Activated naive CD4-positive, alpha-beta T cell treated with anti-CD3 and anti-CD28 coated beads, Interleukin-2, amount 50 U/mL, for 24 hours (primary cell): ENCODE results near the gene CRYBG3.
A peak's percentile ranks its signal among the peaks of the same experiment; 100 is the strongest.

Experiments used
- H3K27ac Mint-ChIP-seq: one replicate; pipeline ENCODE4 v1.8.0; 2021; ENCODE audit warnings: mild to moderate bottlenecking, mixed read lengths
- H3K27me3 Mint-ChIP-seq: one replicate; pipeline ENCODE4 v1.8.0; 2021; ENCODE audit warnings: mixed read lengths
- H3K36me3 Mint-ChIP-seq: one replicate; pipeline ENCODE4 v1.8.0; 2021; ENCODE audit warnings: mixed read lengths
- H3K4me1 Mint-ChIP-seq: one replicate; pipeline ENCODE4 v1.8.0; 2021; ENCODE audit warnings: mixed read lengths
- H3K4me3 Mint-ChIP-seq: one replicate; pipeline ENCODE4 v1.8.0; 2021; ENCODE audit warnings: mild to moderate bottlenecking, mixed read lengths
- H3K9me3 Mint-ChIP-seq: one replicate; pipeline ENCODE4 v1.8.0; 2021; ENCODE audit warnings: mixed read lengths

The CRYBG3 gene

GRCh38 chr3:97988784-97989568 is 167.2 kb downstream of the CRYBG3 start:
- Mint-ChIP-seq H3K9me3 (no peaks in the 10 kb centered on the region), H3K27ac (no peak overlapping the region), H3K4me1 (peaks cover 23% of the 10 kb centered on the region), H3K36me3 (no peaks in the 10 kb centered on the region), H3K4me3 (no peak overlapping the region), H3K27me3 (no peaks in the 10 kb centered on the region)

- H3K4me1 Mint-ChIP-seq = peaks cover 23% of the 10 kb centered on the region
- peak overlapping the region; percentile 79 for H3K4me3 Mint-ChIP-seq
- H3K27me3 Mint-ChIP-seq = no peaks in the 10 kb centered on the region
- no peaks in the 10 kb centered on the region for H3K36me3 Mint-ChIP-seq
- H3K9me3 Mint-ChIP-seq = no peaks in the 10 kb centered on the region
- peak overlapping the region; percentile 56 for H3K27ac Mint-ChIP-seq
Observed at GRCh38 chr3:97990624-97991292, 168.9 kb downstream of the CRYBG3 start.

GRCh38 chr3:97991293-97991682 is 169.5 kb downstream of the CRYBG3 start:
- Mint-ChIP-seq H3K9me3 (no peaks in the 10 kb centered on the region), H3K36me3 (no peaks in the 10 kb centered on the region), H3K4me3 (peak overlapping the region; percentile 79), H3K27ac (peak overlapping the region; percentile 56), H3K4me1 (peaks cover 23% of the 10 kb centered on the region), H3K27me3 (no peaks in the 10 kb centered on the region)

GRCh38 chr3:97992547-97993173 is 170.8 kb downstream of the CRYBG3 start:
- no peaks in the 10 kb centered on the region for H3K9me3 Mint-ChIP-seq

GRCh38 chr3:97993526-97993925 is 171.7 kb downstream of the CRYBG3 start:
- H3K9me3 Mint-ChIP-seq = no peaks in the 10 kb centered on the region

More at GRCh38 chr3:97992547-97993173, 170.8 kb downstream of the CRYBG3 start:
- peaks cover 23% of the 10 kb centered on the region for H3K4me1 Mint-ChIP-seq
- no peaks in the 10 kb centered on the region for H3K36me3 Mint-ChIP-seq
- H3K27me3 Mint-ChIP-seq = no peaks in the 10 kb centered on the region
- H3K4me3 Mint-ChIP-seq = no peak overlapping the region
- H3K27ac Mint-ChIP-seq = no peak overlapping the region

GRCh38 chr3:97994328-97994945 is 172.6 kb downstream of the CRYBG3 start:
- H3K4me1 Mint-ChIP-seq = peaks cover 23% of the 10 kb centered on the region
- no peak overlapping the region for H3K27ac Mint-ChIP-seq
- H3K27me3 Mint-ChIP-seq = no peaks in the 10 kb centered on the region
- no peaks in the 10 kb centered on the region for H3K9me3 Mint-ChIP-seq
- no peak overlapping the region for H3K4me3 Mint-ChIP-seq
- H3K36me3 Mint-ChIP-seq = no peaks in the 10 kb centered on the region

More at GRCh38 chr3:97993526-97993925, 171.7 kb downstream of the CRYBG3 start:
- Mint-ChIP-seq H3K4me1 (peaks cover 23% of the 10 kb centered on the region), H3K27me3 (no peaks in the 10 kb centered on the region), H3K4me3 (no peak overlapping the region), H3K36me3 (no peaks in the 10 kb centered on the region), H3K27ac (no peak overlapping the region)
